ENCODE data around the gene FOLR2.

The FOLR2 gene

GRCh38 chr11:72224564-72225410 lies 8.2 kb downstream of the FOLR2 start, which contains the start of gene INPPL1:
Gene INPPL1 (plus strand): TSS chr11:72224767. CDS start chr11:72224985, 218 bp downstream.
- no peak for TF ChIP-seq CTCF (IDR thresholded peaks at IDR 0.05; ENCODE audit: insufficient read depth, low read length, missing control alignments)

GRCh38 chr11:72225411-72225951 lies 8.9 kb downstream of the FOLR2 start:
- no peak for DNase-seq (ENCODE audit: low read depth, low spot score)
- TF ChIP-seq CTCF (IDR thresholded peaks at IDR 0.05; ENCODE audit: insufficient read depth, low read length, missing control alignments): no peak
- ChIA-PET CTCF (interaction anchor here (0.8 to 8.0 kb wide), 8 partner anchors 12 to 248 kb away, joined by 3 to 76 read pairs (median 3); no protein-coding TSS in a partner anchor), POLR2A (interaction anchor here (0.6 to 1.7 kb wide), 2 partner anchors 15 to 20 kb away, joined by 3 to 4 read pairs; no protein-coding TSS in a partner anchor)
- H3K4me3 ChIP-seq (ENCODE audit: low read depth, low read length): peak overlapping the region; percentile 91

More at GRCh38 chr11:72224564-72225410, 8.2 kb downstream of the FOLR2 start, which contains the start of gene INPPL1:
- CTCF ChIA-PET: interaction anchor here (0.8 to 8.0 kb wide), 6 partner anchors 12 to 248 kb away, joined by 3 to 76 read pairs (median 12); no protein-coding TSS in a partner anchor
- no peak for DNase-seq (ENCODE audit: low read depth, low spot score)
- peak within 1 kb of the TSS; percentile 91 for H3K4me3 ChIP-seq (ENCODE audit: low read depth, low read length)
- POLR2A ChIA-PET: interaction anchor here (0.6 to 1.7 kb wide), 4 partner anchors 15 to 36 kb away, joined by 3 to 6 read pairs (median 4); no protein-coding TSS in a partner anchor

- no peak for TF ChIP-seq CTCF (IDR thresholded peaks at IDR 0.05; ENCODE audit: insufficient read depth, low read length, missing control alignments)
- ChIA-PET CTCF (interaction anchor here (0.9 to 8.0 kb wide), 6 partner anchors 10 to 248 kb away, joined by 3 to 76 read pairs (median 3); no protein-coding TSS in a partner anchor), POLR2A (interaction anchor here (0.5 to 2.5 kb wide), 4 partner anchors 9 to 83 kb away, joined by 3 to 16 read pairs (median 4); no protein-coding TSS in a partner anchor)
- peak overlapping the region; percentile 8; the same call in 1 of the 2 replicates for H3K4me3 ChIP-seq (ENCODE audit: low read depth, low read length)
- no peak for DNase-seq (ENCODE audit: low read depth, low spot score)
These were observed 10.1 kb downstream of the FOLR2 start for GRCh38 chr11:72226701-72227100.

GRCh38 chr11:72227316-72228228 lies 11.0 kb downstream of the FOLR2 start:
- ChIA-PET CTCF (interaction anchor here (0.6 to 8.0 kb wide), 7 partner anchors 10 to 257 kb away, joined by 3 to 76 read pairs (median 3); no protein-coding TSS in a partner anchor), POLR2A (interaction anchor here (1.3 to 2.5 kb wide), 2 partner anchors 9 to 11 kb away, joined by 4 to 16 read pairs; no protein-coding TSS in a partner anchor)
- DNase-seq (ENCODE audit: low read depth, low spot score): no peak
- H3K4me3 ChIP-seq (ENCODE audit: low read depth, low read length): no peak overlapping the region; the same call in 1 of the 2 replicates
- no peak for TF ChIP-seq CTCF (IDR thresholded peaks at IDR 0.05; ENCODE audit: insufficient read depth, low read length, missing control alignments)

GRCh38 chr11:72228229-72228843 lies 11.7 kb downstream of the FOLR2 start:
- CTCF ChIA-PET: interaction anchor here (0.6 to 8.0 kb wide), 4 partner anchors 9 to 258 kb away, joined by 3 to 76 read pairs (median 19); no protein-coding TSS in a partner anchor
- DNase-seq (ENCODE audit: low read depth, low spot score): no peak
- POLR2A ChIA-PET: interaction anchor here (1.3 to 2.5 kb wide), 2 partner anchors 8 to 10 kb away, joined by 4 to 16 read pairs; no protein-coding TSS in a partner anchor
- TF ChIP-seq CTCF (IDR thresholded peaks at IDR 0.05; ENCODE audit: insufficient read depth, low read length, missing control alignments): no peak
- no peak overlapping the region for H3K4me3 ChIP-seq (ENCODE audit: low read depth, low read length)
